ENCODE results near the gene GID8. TPM values are rescaled to one million over a fixed set of nuclear protein-coding genes. Genes with fewer than 3 reads are reported as not detected.

GID8 gene
- total and polyA plus RNA-seq, 8 donors, result 10.8 to 39.3 (median 15.5) TPM

DNA sequence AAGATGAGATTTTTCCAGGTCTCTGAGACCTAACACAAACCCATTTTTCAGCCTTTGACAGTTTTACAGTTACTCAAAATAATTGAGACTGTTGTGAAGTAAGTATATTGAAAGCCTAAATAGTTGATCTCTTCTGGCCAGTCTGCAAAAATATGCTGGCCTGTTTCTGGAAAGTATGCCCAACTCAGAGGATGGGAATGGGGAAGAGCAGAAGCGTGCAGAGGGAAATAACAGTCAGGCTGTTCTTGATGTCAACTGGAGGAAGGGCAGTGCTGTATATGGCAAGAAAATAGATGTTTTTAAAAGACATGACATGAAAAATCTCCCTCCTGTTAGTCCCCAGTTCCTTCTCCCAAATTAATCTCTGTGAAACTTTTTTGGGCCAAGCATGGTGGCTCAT lies 3.8 kb downstream of the GID8 start:
- 79 to 97% (median 94%) methylated on average over 1 of the region's 1 CpG for WGBS, 5 donors
- H3K27me3 ChIP-seq, result no peaks in the 10 kb centered on the region
- DNase-seq, result no peak
- peaks cover 47 to 60% (median 56%) of the 10 kb centered on the region in 4 donors for H3K36me3 ChIP-seq
- H3K27ac ChIP-seq, result no peak overlapping the region
- TF ChIP-seq POLR2A (IDR thresholded peaks at IDR 0.05), result no peak
- TF ChIP-seq EP300 (IDR thresholded peaks at IDR 0.05), result no peak
- no peaks in the 10 kb centered on the region for H3K9me3 ChIP-seq
- no peak overlapping the region for H3K4me3 ChIP-seq
- intact Hi-C loops (cut with DNase I; ENCODE audit: low total_unique reads), result no loop called here
- peaks cover 11 to 55% (median 39%) of the 10 kb centered on the region in 4 donors for H3K4me1 ChIP-seq

DNA sequence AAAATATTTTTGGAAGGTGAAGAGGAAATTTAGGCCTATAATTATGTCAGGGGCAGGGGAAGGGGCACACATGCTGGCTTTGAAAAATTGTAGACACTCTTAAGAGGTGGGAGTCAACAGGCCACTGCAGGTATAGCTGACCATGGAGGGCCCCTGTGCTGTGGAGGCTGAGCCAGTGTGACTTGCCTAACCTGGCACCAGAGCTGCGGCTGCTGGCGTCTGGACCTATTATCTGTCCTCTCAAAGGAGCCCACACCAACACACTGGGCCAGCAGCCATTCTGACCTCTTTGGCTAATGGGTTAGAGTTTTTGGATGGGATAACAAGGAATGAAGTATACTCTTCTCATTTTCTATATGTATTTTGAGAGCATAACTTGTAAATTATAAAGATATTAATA lies 4.5 kb downstream of the GID8 start:
- peaks cover 48 to 67% (median 63%) of the 10 kb centered on the region in 4 donors for H3K36me3 ChIP-seq
- no peak overlapping the region for H3K4me3 ChIP-seq
- no peak for TF ChIP-seq CTCF (IDR thresholded peaks at IDR 0.05)
- no peak for TF ChIP-seq POLR2AphosphoS5 (IDR thresholded peaks at IDR 0.05)
- no peak for TF ChIP-seq POLR2A (IDR thresholded peaks at IDR 0.05)
- no peak for TF ChIP-seq EP300 (IDR thresholded peaks at IDR 0.05)
- 52 to 91% (median 78%) methylated on average over 2 of the region's 2 CpGs for WGBS, 5 donors
- no peak for DNase-seq
- intact Hi-C loops (cut with DNase I; ENCODE audit: low total_unique reads), result no loop called here
- no peaks in the 10 kb centered on the region for H3K9me3 ChIP-seq
- no peak overlapping the region for H3K27ac ChIP-seq
- peaks cover 11 to 56% (median 38%) of the 10 kb centered on the region in 4 donors for H3K4me1 ChIP-seq
- H3K27me3 ChIP-seq, result no peaks in the 10 kb centered on the region

GRCh38 chr20:62943396-62943795 lies 5.4 kb downstream of the GID8 start:
- Histone ChIP-seq H3K27me3 (no peaks in the 10 kb centered on the region), H3K9me3 (no peaks in the 10 kb centered on the region), H3K4me3 (no peak overlapping the region), H3K27ac (no peak overlapping the region), H3K4me1 (peaks cover 11 to 55% (median 39%) of the 10 kb centered on the region in 4 donors), H3K36me3 (peaks cover 51 to 76% (median 72%) of the 10 kb centered on the region in 4 donors)
- no peak for DNase-seq
- no peak for TF ChIP-seq POLR2A (IDR thresholded peaks at IDR 0.05)
- TF ChIP-seq POLR2AphosphoS5 (IDR thresholded peaks at IDR 0.05), result no peak
- TF ChIP-seq EP300 (IDR thresholded peaks at IDR 0.05), result no peak
- no peak for TF ChIP-seq CTCF (IDR thresholded peaks at IDR 0.05)
- intact Hi-C loops (cut with DNase I; ENCODE audit: low total_unique reads), result no loop called here
- 91 to 95% (median 94%) methylated on average over 14 of the region's 14 CpGs for WGBS, 5 donors

DNA sequence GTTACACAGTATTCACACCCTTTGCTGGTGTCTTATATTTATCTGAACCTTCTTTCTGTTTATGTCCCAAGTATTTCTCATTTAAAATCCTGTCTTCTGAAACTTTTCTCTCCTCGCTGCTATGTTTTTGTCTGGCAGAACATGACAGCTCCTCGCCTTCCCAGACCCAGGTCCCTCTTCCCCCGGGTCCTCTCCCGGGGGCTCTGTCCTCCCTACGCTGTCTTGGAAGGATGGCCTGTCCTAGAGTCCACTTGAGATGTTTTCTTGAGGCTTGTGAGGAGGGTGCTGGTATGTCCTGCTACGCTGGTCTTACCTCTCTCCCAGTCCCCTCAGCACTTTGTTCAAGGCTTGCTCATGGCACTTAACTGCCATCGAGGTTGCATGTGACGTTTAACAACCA lies 6.2 kb downstream of the GID8 start:
- WGBS, 5 donors, result 85 to 94% (median 90%) methylated on average over 8 of the region's 8 CpGs
- TF ChIP-seq POLR2A (IDR thresholded peaks at IDR 0.05), result no peak
- no peak for TF ChIP-seq POLR2AphosphoS5 (IDR thresholded peaks at IDR 0.05)
- TF ChIP-seq EP300 (IDR thresholded peaks at IDR 0.05), result no peak
- no peak for TF ChIP-seq CTCF (IDR thresholded peaks at IDR 0.05)
- Histone ChIP-seq H3K36me3 (peaks cover 51 to 84% (median 80%) of the 10 kb centered on the region in 4 donors), H3K27ac (no peak overlapping the region), H3K9me3 (no peaks in the 10 kb centered on the region), H3K27me3 (no peaks in the 10 kb centered on the region), H3K4me1 (peaks cover 8 to 48% (median 32%) of the 10 kb centered on the region in 4 donors), H3K4me3 (no peak overlapping the region)
- intact Hi-C loops (cut with DNase I; ENCODE audit: low total_unique reads), result no loop called here
- DNase-seq, result no peak

DNA sequence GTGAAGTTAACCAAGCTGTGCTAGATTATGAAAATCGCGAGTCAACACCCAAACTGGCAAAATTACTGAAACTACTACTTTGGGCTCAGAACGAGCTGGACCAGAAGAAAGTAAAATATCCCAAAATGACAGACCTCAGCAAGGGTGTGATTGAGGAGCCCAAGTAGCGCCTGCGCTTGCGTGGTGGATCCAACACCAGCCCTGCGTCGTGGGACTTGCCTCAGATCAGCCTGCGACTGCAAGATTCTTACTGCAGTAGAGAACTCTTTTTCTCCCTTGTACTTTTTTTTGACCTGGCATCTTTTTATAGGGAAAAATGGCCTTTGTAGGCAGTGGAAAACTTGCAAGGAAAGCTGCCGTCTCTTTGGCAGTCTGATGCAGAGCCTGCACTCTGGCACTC lies 6.8 kb downstream of the GID8 start:
- Histone ChIP-seq H3K27ac (no peak overlapping the region), H3K4me3 (no peak overlapping the region), H3K4me1 (peaks cover 2 to 42% (median 27%) of the 10 kb centered on the region in 4 donors), H3K27me3 (no peaks in the 10 kb centered on the region), H3K9me3 (no peaks in the 10 kb centered on the region), H3K36me3 (peaks cover 52 to 90% (median 86%) of the 10 kb centered on the region in 4 donors)
- intact Hi-C loops (cut with DNase I; ENCODE audit: low total_unique reads), result no loop called here
- DNase-seq, result no peak
- no peak for TF ChIP-seq EP300 (IDR thresholded peaks at IDR 0.05)
- no peak for TF ChIP-seq POLR2A (IDR thresholded peaks at IDR 0.05)
- no peak for TF ChIP-seq CTCF (IDR thresholded peaks at IDR 0.05)
- WGBS, 5 donors, result 84 to 91% (median 90%) methylated on average over 10 of the region's 10 CpGs
